LNCaP clone FGC (cell line): ENCODE measurements around the gene ELF1.
A peak's percentile ranks its signal among the peaks of the same experiment; 100 is the strongest.

Source experiments
- DNase-seq: peaks from one replicate; pipeline ENCODE4 v3.0.0-alpha.2; 2011; ENCODE audit warnings: low read depth
- H3K4me3 ChIP-seq: 2 replicates; pipeline ENCODE4 v1.5.1; 2011; ENCODE audit warnings: mild to moderate bottlenecking, low read depth, low read length, control low read depth
- TF ChIP-seq, protein P1 (sequence below): IDR thresholded peaks from 2 replicates; pipeline ENCODE4 v1.5.1; 2012; ENCODE audit warnings: mild to moderate bottlenecking; ENCODE audit not compliant: control insufficient read depth, insufficient read depth; ENCODE audit errors: extremely low read depth

ELF1 gene

DNA sequence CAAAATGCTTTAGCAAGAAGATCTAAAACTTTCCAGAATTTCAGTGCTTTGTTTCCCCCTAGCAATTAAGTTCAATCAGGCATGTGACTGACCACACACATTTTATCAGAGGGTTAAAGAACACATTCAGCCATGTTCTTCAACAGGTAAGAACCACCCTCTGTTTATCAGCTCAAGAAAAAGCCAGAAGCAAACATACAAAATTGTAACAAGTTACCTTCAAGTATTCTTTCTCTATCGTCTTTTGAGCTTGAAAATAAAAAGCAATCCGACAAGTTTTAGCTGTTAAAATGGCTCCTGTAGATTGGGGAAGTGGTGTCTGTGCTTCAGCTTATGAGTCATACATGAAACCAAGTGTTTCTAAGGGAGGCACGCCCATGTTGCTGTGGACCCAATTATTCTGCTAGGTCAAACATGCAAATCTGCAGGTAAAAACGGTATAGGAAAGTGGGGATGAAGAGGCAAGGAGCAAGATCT, at the start of gene ELF1:
Gene ELF1 (minus strand): TSS at position 306 of the 477 bp plus-strand sequence. CDS start 37,262 bp downstream, outside the sequence.
- TF ChIP-seq, protein P1, sequence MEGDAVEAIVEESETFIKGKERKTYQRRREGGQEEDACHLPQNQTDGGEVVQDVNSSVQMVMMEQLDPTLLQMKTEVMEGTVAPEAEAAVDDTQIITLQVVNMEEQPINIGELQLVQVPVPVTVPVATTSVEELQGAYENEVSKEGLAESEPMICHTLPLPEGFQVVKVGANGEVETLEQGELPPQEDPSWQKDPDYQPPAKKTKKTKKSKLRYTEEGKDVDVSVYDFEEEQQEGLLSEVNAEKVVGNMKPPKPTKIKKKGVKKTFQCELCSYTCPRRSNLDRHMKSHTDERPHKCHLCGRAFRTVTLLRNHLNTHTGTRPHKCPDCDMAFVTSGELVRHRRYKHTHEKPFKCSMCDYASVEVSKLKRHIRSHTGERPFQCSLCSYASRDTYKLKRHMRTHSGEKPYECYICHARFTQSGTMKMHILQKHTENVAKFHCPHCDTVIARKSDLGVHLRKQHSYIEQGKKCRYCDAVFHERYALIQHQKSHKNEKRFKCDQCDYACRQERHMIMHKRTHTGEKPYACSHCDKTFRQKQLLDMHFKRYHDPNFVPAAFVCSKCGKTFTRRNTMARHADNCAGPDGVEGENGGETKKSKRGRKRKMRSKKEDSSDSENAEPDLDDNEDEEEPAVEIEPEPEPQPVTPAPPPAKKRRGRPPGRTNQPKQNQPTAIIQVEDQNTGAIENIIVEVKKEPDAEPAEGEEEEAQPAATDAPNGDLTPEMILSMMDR, result no peak
- peak; percentile 58 for DNase-seq
- H3K4me3 ChIP-seq, result peak within 1 kb of the TSS; percentile 48

DNA sequence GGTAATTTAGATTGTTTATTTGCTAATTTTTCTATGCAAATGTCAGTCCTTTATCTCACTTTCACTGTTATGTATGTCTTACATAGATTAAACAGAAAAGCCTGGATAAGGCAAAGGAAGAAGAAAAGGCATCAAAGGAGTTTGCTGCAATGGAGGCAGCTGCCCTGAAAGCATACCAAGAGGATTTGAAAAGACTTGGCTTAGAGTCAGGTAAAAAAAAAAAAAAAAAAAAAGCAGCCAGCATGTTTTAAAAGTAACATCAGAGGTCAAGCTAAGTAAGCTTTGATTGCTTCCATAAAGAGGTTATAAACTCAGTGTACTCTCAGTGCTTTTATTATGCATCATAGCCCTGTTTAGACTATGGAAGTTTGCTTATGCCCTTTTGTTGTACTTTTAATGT, 46.0 kb upstream of the ELF1 start:
- no peak for DNase-seq
- no peak overlapping the region for H3K4me3 ChIP-seq
- TF ChIP-seq, protein P1, result no peak

DNA sequence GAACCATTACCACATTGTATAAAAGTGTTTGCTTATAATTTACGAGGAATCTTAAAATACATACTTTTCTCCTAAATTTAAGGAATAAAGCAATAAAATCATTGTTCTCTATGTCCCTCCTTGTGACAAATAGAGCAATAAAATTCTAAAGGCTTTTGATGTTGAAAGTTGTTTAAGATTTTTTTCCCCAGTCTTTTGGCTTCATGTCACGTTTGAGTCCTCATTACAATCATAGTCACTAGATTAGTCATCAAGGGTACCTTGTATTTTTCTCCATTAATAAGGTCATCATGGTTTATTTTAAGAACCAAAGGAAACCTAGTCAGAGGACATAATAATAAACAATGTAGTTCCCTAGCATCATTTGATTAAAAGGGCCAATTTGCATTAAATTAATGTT, 45.4 kb upstream of the ELF1 start:
- TF ChIP-seq, protein P1, result no peak
- H3K4me3 ChIP-seq, result no peak overlapping the region

DNA sequence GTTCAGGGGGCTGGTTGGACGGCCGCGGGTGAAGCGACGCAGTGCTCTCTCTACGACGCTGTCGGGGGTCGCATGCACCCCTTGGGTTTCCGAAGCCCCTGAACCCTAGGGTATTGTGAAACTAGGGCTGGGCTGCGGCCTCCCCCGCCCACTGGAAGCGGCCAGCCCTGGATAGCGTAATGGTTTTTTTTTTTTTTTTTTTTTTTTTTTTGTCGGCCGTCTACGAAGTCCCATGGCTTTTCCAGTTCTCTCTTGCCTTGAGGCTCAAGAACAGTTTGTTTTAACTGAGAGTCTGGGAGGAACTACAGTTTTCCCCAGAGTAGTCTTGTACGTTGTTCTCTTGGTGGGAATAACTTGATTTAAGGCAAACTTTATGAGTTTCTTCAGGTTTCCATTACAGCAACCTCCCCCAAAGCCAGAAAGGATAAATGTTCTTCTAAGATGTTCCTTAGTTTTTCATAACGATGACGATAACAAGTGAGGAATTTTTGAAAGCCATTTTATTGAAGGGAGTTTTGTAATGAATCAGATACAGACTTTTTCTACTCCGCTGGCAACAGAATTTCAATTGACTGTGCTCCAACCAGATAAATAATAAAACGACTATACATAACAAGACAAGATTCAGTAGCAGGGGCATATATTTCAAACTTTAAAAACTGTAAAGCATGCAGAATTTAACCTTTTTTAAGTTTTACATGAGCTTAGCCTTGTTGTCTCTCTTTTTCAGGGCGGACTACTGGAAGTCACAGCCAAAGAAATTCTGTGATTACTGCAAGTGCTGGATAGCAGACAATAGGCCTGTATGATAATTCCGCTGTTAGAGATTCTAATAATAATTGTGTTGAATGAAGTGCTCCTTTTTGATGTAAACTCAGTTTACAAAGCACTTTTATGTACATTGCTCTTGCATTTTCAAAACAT, 43.1 kb upstream of the ELF1 start:
- TF ChIP-seq, protein P1, result no peak
- peak overlapping the region; percentile 93 for H3K4me3 ChIP-seq
- DNase-seq, result no peak

More for the DNA sequence above, 45.4 kb upstream of the ELF1 start:
- DNase-seq, result no peak

DNA sequence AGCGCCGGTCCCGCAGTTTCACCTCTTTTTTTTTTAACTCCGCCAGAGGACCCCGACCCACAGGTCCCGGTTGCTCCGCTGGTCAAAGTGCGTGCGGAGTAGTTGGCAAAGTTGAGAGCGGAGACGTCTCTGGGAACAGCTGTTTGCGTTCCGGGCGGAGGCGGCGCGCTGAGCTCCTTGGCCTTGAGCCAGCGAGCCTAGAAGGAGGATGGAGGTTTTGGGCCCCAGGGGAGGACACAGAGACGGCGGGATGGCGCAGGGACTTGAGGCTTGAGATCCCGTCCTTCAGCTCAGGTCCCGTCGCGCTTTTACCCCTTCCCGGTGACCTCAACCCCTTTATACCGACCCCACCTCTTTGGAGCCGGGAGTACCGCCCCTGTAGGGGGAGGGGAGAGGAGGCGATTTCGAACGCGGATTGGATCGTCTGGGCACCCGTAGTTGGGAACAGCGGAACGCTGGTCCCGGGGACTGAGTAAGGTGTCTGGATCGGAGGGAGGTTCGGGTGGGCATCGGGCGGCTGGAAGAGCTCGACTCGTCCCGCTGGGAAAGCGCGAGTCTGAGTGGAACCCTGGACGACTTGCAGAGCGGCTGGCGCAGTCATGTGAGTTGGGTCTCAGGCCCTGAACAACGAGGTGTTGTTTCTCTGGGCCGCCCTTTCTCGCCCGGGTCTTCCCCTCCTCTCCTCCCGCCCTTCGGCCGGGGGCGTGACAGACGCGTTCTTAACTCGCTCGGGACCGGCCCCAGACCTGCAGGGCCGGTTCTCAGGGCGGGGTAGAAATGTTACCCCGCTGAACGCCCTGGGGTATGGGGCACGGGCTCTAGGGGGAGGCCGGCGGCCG, 42.2 kb upstream of the ELF1 start, which contains the start of gene WBP4:
Gene WBP4 (plus strand): TSS at position 435 of the 839 bp plus-strand sequence. CDS start 165 bp downstream, at position 600.
- peak; percentile 86 for DNase-seq
- TF ChIP-seq, protein P1, result peak; percentile 31; the same call in 1 of the 2 replicates
- peak within 1 kb of the TSS; percentile 93 for H3K4me3 ChIP-seq

DNA sequence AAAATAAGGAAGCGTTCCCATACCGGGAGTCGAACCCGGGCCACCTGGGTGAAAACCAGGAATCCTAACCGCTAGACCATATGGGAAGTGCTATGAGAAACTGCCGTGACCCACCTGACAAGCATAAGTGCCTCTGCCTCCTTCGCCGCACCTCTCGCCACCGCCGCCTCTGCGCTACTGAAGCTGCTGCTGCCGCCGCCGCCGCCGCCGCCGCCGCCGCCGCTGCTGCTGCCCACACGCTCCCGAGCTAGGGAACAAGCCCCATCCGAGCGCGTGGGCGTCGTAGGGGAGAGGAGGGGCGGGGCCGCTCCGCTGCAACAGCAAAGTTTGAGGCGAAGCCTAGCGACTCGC, 41.6 kb upstream of the ELF1 start:
- peak overlapping the region; percentile 93 for H3K4me3 ChIP-seq
- no peak for DNase-seq
- TF ChIP-seq, protein P1, result no peak
